Fibroblast of skin of left biceps (primary cell): Measurements from ENCODE around the gene C12orf56.
A peak's percentile ranks its signal among the peaks of the same experiment; 100 is the strongest.
"Not testable (repeated sequence)": the region's sequence is repeated elsewhere in the genome, so short reads cannot be mapped to it uniquely, and the experiment has no call there.

ENCODE experiments used
- DNase-seq, 2 experiments: peaks; one replicate each; pipeline ENCODE4 v3.0.0-alpha.2; 2013; ENCODE audit warnings: low read depth in 2 of 2

The C12orf56 gene

GRCh38 chr12:64311877-64312276 is 78.7 kb downstream of the C12orf56 start:
- DNase-seq: no peak

GRCh38 chr12:64304571-64304970 is 86.0 kb downstream of the C12orf56 start:
- DNase-seq: no peak

GRCh38 chr12:64299628-64300027 is 90.9 kb downstream of the C12orf56 start:
- no peak for DNase-seq

GRCh38 chr12:64296301-64296700 is 94.3 kb downstream of the C12orf56 start:
- no peak for DNase-seq

GRCh38 chr12:64293654-64294364 is 96.7 kb downstream of the C12orf56 start:
- no peak for DNase-seq

- DNase-seq: not testable (repeated sequence)
Measured at GRCh38 chr12:64293174-64293573, 97.4 kb downstream of the C12orf56 start.

GRCh38 chr12:64286521-64286920 is 104.0 kb downstream of the C12orf56 start:
- no peak for DNase-seq

- DNase-seq: no peak
Measured at GRCh38 chr12:64284256-64284655, 106.3 kb downstream of the C12orf56 start.

- no peak for DNase-seq
Measured at GRCh38 chr12:64278421-64278820, 112.1 kb downstream of the C12orf56 start.

GRCh38 chr12:64273527-64274403 is 116.8 kb downstream of the C12orf56 start:
- DNase-seq: no peak

- DNase-seq: no peak
Measured at GRCh38 chr12:64270411-64270810, 120.1 kb downstream of the C12orf56 start.

GRCh38 chr12:64269161-64269560 is 121.4 kb downstream of the C12orf56 start:
- no peak for DNase-seq

- DNase-seq: no peak
Measured at GRCh38 chr12:64268409-64268808, 122.1 kb downstream of the C12orf56 start.

- DNase-seq: no peak
Measured at GRCh38 chr12:64265839-64266238, 124.7 kb downstream of the C12orf56 start.

GRCh38 chr12:64261813-64262212 is 128.7 kb downstream of the C12orf56 start:
- DNase-seq: no peak

GRCh38 chr12:64258576-64258975 is 132.0 kb downstream of the C12orf56 start:
- DNase-seq: no peak

- DNase-seq: peak; percentile 25
Measured at GRCh38 chr12:64256166-64256800, 134.3 kb downstream of the C12orf56 start.

- DNase-seq: no peak
Measured at GRCh38 chr12:64255249-64255648, 135.3 kb downstream of the C12orf56 start.

GRCh38 chr12:64253356-64253755 is 137.2 kb downstream of the C12orf56 start:
- no peak for DNase-seq

- peak; percentile 53 to 67 for DNase-seq
Measured at GRCh38 chr12:64252681-64253080, 137.9 kb downstream of the C12orf56 start.

- DNase-seq: no peak
Measured at GRCh38 chr12:64243809-64244208, 146.7 kb downstream of the C12orf56 start.

- peak; percentile 4 to 12 for DNase-seq
Measured at GRCh38 chr12:64240781-64241180, 149.8 kb downstream of the C12orf56 start.
